8988T (cell line): Measurements from ENCODE around the gene LLGL2.

Experiments
- DNase-seq: peaks from one replicate; pipeline ENCODE4 v3.0.0; 2011

The LLGL2 gene

GRCh38 chr17:75491680-75492079, 33.8 kb upstream of the LLGL2 start:
- no peak for DNase-seq

GRCh38 chr17:75492555-75493168, 32.8 kb upstream of the LLGL2 start:
- no peak for DNase-seq

GRCh38 chr17:75493476-75494129, 31.9 kb upstream of the LLGL2 start:
- DNase-seq = no peak

- no peak for DNase-seq
These were observed 31.1 kb upstream of the LLGL2 start for GRCh38 chr17:75494326-75494877.

- DNase-seq = no peak
These were observed 29.5 kb upstream of the LLGL2 start for GRCh38 chr17:75496005-75496404.

- DNase-seq = no peak
These were observed 27.3 kb upstream of the LLGL2 start for GRCh38 chr17:75498039-75498725.

GRCh38 chr17:75498726-75499213, 26.7 kb upstream of the LLGL2 start:
- no peak for DNase-seq

- DNase-seq = no peak
These were observed 26.0 kb upstream of the LLGL2 start for GRCh38 chr17:75499313-75500022.

GRCh38 chr17:75500419-75501216, 24.9 kb upstream of the LLGL2 start:
- DNase-seq = no peak

- DNase-seq = no peak
These were observed 24.0 kb upstream of the LLGL2 start for GRCh38 chr17:75501378-75502071.

GRCh38 chr17:75502072-75502720, 23.3 kb upstream of the LLGL2 start:
- DNase-seq = no peak

GRCh38 chr17:75502721-75503329, 22.7 kb upstream of the LLGL2 start:
- DNase-seq = no peak

GRCh38 chr17:75503337-75503950, 22.1 kb upstream of the LLGL2 start:
- no peak for DNase-seq

- no peak for DNase-seq
These were observed 21.5 kb upstream of the LLGL2 start for GRCh38 chr17:75503976-75504346.

- peak; percentile 89 for DNase-seq
These were observed 20.9 kb upstream of the LLGL2 start for GRCh38 chr17:75504347-75505151.

- DNase-seq = no peak
These were observed 20.4 kb upstream of the LLGL2 start for GRCh38 chr17:75505152-75505409.

GRCh38 chr17:75505640-75506039, 19.9 kb upstream of the LLGL2 start:
- DNase-seq = no peak

- no peak for DNase-seq
These were observed 19.4 kb upstream of the LLGL2 start for GRCh38 chr17:75506134-75506533.

GRCh38 chr17:75506888-75507287, 18.6 kb upstream of the LLGL2 start:
- no peak for DNase-seq
